Common myeloid progenitor, CD34-positive (primary cell): Measurements from ENCODE around the gene OMD.

Experiments
- CTCF ChIA-PET: fragments of 350-600 bp; sonication (Branson Sonifier 250); formaldehyde crosslinking; loops from one replicate; lab custom pipeline; 2021; ENCODE audit warnings: antibody characterized with exemption; lab: Charles Lee
- POLR2A ChIA-PET: fragments of 350-600 bp; sonication (Branson Sonifier 250); formaldehyde crosslinking; loops from one replicate; lab custom pipeline; 2021; ENCODE audit warnings: antibody characterized with exemption; lab: Charles Lee
- DNase-seq, 3 donors: peaks; one replicate each; pipeline versions ENCODE4 v3.0.0 to v3.0.0-alpha.2; 2013
- H3K27ac ChIP-seq, 2 experiments: 1 replicate in 1 of 2; 2 replicates in 1 of 2; pipeline ENCODE4 v1.7.0; 2013; ENCODE audit warnings: inconsistent platforms in 2 of 2, low read length in 2 of 2, mild to moderate bottlenecking in 2 of 2, low read depth in 1 of 2, moderate library complexity in 1 of 2; ENCODE audit not compliant: severe bottlenecking in 2 of 2, insufficient read depth in 1 of 2, poor library complexity in 1 of 2
- H3K27me3 ChIP-seq, 5 experiments: replicated peaks in 2 of 5; 1 replicate in 3 of 5; 2 replicates in 2 of 5; pipeline versions ENCODE4 v1.6.1 to v1.7.0; 2013; ENCODE audit warnings: low read length in 4 of 5, mild to moderate bottlenecking in 2 of 5, moderate library complexity in 2 of 5, inconsistent platforms in 1 of 5; ENCODE audit not compliant: insufficient read depth in 5 of 5, control insufficient read depth in 4 of 5
- H3K36me3 ChIP-seq, 4 experiments: 1 replicate in 2 of 4; 2 replicates in 2 of 4; pipeline versions ENCODE4 v1.6.1 to v1.7.0; 2013; ENCODE audit warnings: low read length in 3 of 4, control low read depth in 1 of 4, mild to moderate bottlenecking in 1 of 4; ENCODE audit not compliant: control insufficient read depth in 4 of 4, insufficient read depth in 4 of 4
- H3K4me1 ChIP-seq, 4 experiments: 1 replicate in 3 of 4; 2 replicates in 1 of 4; pipeline versions ENCODE4 v1.6.1 to v1.7.1; 2013; ENCODE audit warnings: low read length in 3 of 4, mild to moderate bottlenecking in 3 of 4, control low read depth in 1 of 4, inconsistent platforms in 1 of 4, moderate library complexity in 1 of 4; ENCODE audit not compliant: control insufficient read depth in 4 of 4, insufficient read depth in 4 of 4; ENCODE audit errors: control extremely low read depth in 1 of 4
- H3K4me3 ChIP-seq, 7 experiments: 1 replicate in 4 of 7; 2 replicates in 3 of 7; pipeline versions ENCODE4 v1.5.1 to v1.7.0; 2013; ENCODE audit warnings: mild to moderate bottlenecking in 7 of 7, low read length in 6 of 7, moderate library complexity in 6 of 7, inconsistent platforms in 2 of 7, low read depth in 2 of 7, control low read depth in 1 of 7; ENCODE audit not compliant: insufficient read depth in 4 of 7, control insufficient read depth in 1 of 7; ENCODE audit errors: extremely low read depth in 1 of 7
- H3K9me3 ChIP-seq, 5 experiments: 1 replicate in 4 of 5; 2 replicates in 1 of 5; pipeline versions ENCODE4 v1.6.1 to v1.7.1; 2013; ENCODE audit warnings: low read length in 4 of 5, mild to moderate bottlenecking in 2 of 5, inconsistent platforms in 1 of 5, low read depth in 1 of 5, moderate library complexity in 1 of 5; ENCODE audit not compliant: control insufficient read depth in 4 of 5, insufficient read depth in 2 of 5; ENCODE audit errors: control extremely low read depth in 1 of 5
- WGBS: methylation state at CpG from one replicate; pipeline ENCODE4 v1.1.5; 2013; ENCODE audit not compliant: insufficient coverage; 5-methylcytosine and 5-hydroxymethylcytosine counted together

OMD gene

DNA sequence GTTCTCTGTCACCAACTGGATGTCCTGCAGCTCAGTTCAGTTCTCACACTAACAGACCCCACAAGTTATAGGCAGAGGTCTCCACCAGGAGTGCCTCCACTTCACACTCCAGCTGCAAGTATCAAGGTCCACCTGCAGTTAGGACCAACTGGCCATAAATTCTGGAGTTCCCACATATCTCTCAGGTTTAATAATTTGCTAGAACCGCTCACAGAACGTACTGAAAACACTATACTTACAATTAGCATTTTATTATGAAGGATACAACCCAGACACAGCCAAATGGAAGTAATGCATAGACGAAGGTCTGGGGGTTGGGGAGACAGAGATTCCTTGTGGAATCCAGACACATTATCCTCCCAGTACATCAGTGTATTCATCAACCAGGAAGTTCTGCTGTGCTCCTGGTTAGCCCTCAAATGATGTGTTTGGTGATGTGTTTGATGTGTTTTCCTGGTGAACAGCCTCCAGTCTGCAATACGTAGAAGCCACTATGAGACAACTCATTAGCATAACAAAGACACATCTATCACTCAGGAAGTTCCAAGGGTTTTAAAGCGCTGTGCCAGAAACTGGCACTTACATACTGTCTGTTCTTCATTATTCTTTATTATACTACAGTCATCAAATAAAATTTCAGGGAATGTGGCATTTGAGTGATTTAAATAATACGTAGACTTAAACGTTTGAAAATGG lies 45.3 kb downstream of the OMD start:
- CTCF ChIA-PET, result interaction anchor here (1.0 kb wide), 1 partner anchor 12 kb away, joined by 3 read pairs; no protein-coding TSS in a partner anchor
- Histone ChIP-seq H3K4me1 (peaks cover 0 to 13% (median 7%) of the 10 kb centered on the region in 4 experiments), H3K27me3 (no peaks in the 10 kb centered on the region), H3K27ac (no peak overlapping the region), H3K4me3 (no peak overlapping the region), H3K9me3 (peaks cover 0 to 6% (median 5%) of the 10 kb centered on the region in 5 experiments), H3K36me3 (peaks cover 0 to 2% (median 0%) of the 10 kb centered on the region in 4 experiments)
- DNase-seq, result no peak
- POLR2A ChIA-PET, result no interaction called here
- WGBS, result 100% methylated on average over 1 of the region's 7 CpGs

DNA sequence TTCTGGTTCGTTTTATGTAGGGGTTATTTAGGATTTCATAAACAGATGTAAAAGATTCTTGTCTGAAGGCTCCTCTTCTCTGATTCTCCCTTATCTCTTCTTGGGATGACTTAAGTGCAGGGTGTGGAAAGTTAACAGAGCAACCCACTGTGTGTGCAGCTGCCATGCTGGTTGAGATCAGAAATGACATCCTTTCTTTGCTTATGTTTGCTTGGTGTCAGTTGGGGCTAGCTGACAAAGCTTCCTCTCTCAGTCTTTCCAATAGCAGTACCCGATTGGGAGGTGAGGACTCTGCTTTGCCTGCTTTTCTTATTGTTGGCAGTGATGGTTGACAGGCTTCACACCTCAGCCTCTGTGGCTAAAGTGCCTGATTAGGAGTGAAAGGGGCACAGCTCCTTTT lies 46.4 kb downstream of the OMD start:
- ChIA-PET CTCF (interaction anchor here (1.3 kb wide), 1 partner anchor 10 kb away, joined by 3 read pairs; no protein-coding TSS in a partner anchor), POLR2A (no interaction called here)
- H3K36me3 ChIP-seq, result peaks cover 0 to 2% (median 1%) of the 10 kb centered on the region in 4 experiments
- peaks cover 0 to 13% (median 7%) of the 10 kb centered on the region in 4 experiments for H3K4me1 ChIP-seq
- WGBS, result 100% methylated on average over 1 of the region's 2 CpGs
- H3K4me3 ChIP-seq, result no peak overlapping the region
- H3K27ac ChIP-seq, result no peak overlapping the region
- peaks cover 0 to 11% (median 6%) of the 10 kb centered on the region in 5 experiments for H3K9me3 ChIP-seq
- DNase-seq, result no peak
- no peaks in the 10 kb centered on the region for H3K27me3 ChIP-seq

- Histone ChIP-seq H3K4me1 (no peaks in the 10 kb centered on the region), H3K36me3 (peaks cover 0 to 7% (median 2%) of the 10 kb centered on the region in 4 experiments), H3K27ac (no peak overlapping the region), H3K4me3 (no peak overlapping the region), H3K27me3 (no peaks in the 10 kb centered on the region), H3K9me3 (peaks cover 0 to 17% (median 6%) of the 10 kb centered on the region in 5 experiments)
- ChIA-PET CTCF (no interaction called here), POLR2A (no interaction called here)
- 100% methylated on average over 1 of the region's 2 CpGs for WGBS
- DNase-seq, result no peak
Measured at GRCh38 chr9:92373167-92373566, 51.1 kb downstream of the OMD start.

GRCh38 chr9:92369075-92369474 lies 55.2 kb downstream of the OMD start:
- CTCF ChIA-PET, result interaction anchor here (0.6 to 1.3 kb wide), 3 partner anchors 10 to 265 kb away, joined by 3 to 4 read pairs (median 4); no protein-coding TSS in a partner anchor
- POLR2A ChIA-PET, result no interaction called here
- H3K4me3 ChIP-seq, result no peak overlapping the region
- DNase-seq, result no peak
- peaks cover 0 to 9% (median 3%) of the 10 kb centered on the region in 4 experiments for H3K36me3 ChIP-seq
- no peak overlapping the region for H3K27ac ChIP-seq
- WGBS, result 46% methylated on average over 2 of the region's 2 CpGs
- no peaks in the 10 kb centered on the region for H3K4me1 ChIP-seq
- no peaks in the 10 kb centered on the region for H3K27me3 ChIP-seq
- H3K9me3 ChIP-seq, result peaks cover 0 to 17% (median 1%) of the 10 kb centered on the region in 5 experiments
